ENCODE results near the gene RSPH1.

Gene RSPH1

GRCh38 chr21:42543106-42543847 lies 47.3 kb upstream of the RSPH1 start:
- no peak overlapping the region for H4K8ac ChIP-seq (ENCODE audit: low read depth, low read length)
- H2BK120ac ChIP-seq (ENCODE audit: insufficient read depth, low read length, poor library complexity), result no peak overlapping the region
- H3K4me1 ChIP-seq (ENCODE audit: control insufficient read depth in 1 of 2, insufficient read depth in 2 of 2, low read length in 2 of 2), result peaks cover 0 to 2% of the 10 kb centered on the region in 2 experiments
- DNase-seq, result no peak
- H3K4me2 ChIP-seq (ENCODE audit: low read length), result no peak overlapping the region
- no peak overlapping the region for H3K23ac ChIP-seq (ENCODE audit: low read length)
- no peaks in the 10 kb centered on the region for H3K79me2 ChIP-seq (ENCODE audit: control insufficient read depth, insufficient read depth, low read length, poor library complexity)
- H2BK5ac ChIP-seq (ENCODE audit: low read depth, low read length, poor library complexity), result no peak overlapping the region
- no peaks in the 10 kb centered on the region for H3K79me1 ChIP-seq (ENCODE audit: low read length)
- H3K36me3 ChIP-seq (ENCODE audit: control insufficient read depth in 1 of 2, insufficient read depth in 2 of 2, low read length in 2 of 2), result peaks cover 46 to 49% of the 10 kb centered on the region in 2 experiments
- no peak overlapping the region for H3K9ac ChIP-seq (ENCODE audit: low read length)
- H3K9me3 ChIP-seq (ENCODE audit: insufficient read depth, low read depth, low read length), result no peaks in the 10 kb centered on the region
- no peak overlapping the region for H2AFZ ChIP-seq (ENCODE audit: insufficient read depth, low read length, poor library complexity)
- H3K4ac ChIP-seq (ENCODE audit: low read depth, low read length), result no peak overlapping the region
- H3K27me3 ChIP-seq (ENCODE audit: insufficient read depth, low read length), result no peaks in the 10 kb centered on the region
- H4K91ac ChIP-seq (ENCODE audit: low read depth, low read length), result no peak overlapping the region
- H2BK12ac ChIP-seq (ENCODE audit: low read length), result no peak overlapping the region
- no CpG with 5 or more reads among the region's 25 CpGs for WGBS (ENCODE audit: extremely low coverage, insufficient coverage, insufficient read length)
- H3K4me3 ChIP-seq (ENCODE audit: low read depth, low read length), result no peak overlapping the region
- no peak overlapping the region for H3K14ac ChIP-seq (ENCODE audit: low read length)
- H4K12ac ChIP-seq (ENCODE audit: low read depth, low read length), result no peak overlapping the region
- no peak overlapping the region for H2AK5ac ChIP-seq (ENCODE audit: low read length)
- H3K18ac ChIP-seq (ENCODE audit: low read length), result no peak overlapping the region
- no peak overlapping the region for H3K27ac ChIP-seq (ENCODE audit: low read depth, low read length)

DNA sequence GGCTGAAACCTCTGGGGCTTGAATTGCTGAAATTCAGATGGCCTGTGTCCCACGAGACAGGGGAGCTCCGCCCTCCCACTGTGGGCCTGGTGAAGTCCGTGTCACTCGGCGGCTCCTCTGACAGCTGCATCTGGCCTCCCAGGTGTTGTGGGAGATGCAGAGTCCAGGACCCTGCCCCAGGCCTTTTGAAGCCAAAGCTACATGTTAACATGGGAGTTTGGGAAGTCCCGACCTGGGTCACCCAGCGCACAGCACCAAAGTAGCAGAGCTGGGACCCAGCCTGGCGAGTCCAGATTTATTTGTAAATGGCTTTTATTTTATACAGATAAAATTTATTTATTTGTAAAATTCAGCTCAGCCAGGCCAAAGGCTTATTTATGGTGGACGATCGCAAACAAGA lies 46.6 kb upstream of the RSPH1 start:
- no peaks in the 10 kb centered on the region for H3K79me2 ChIP-seq (ENCODE audit: control insufficient read depth, insufficient read depth, low read length, poor library complexity)
- H4K91ac ChIP-seq (ENCODE audit: low read depth, low read length), result no peak overlapping the region
- no peaks in the 10 kb centered on the region for H3K27me3 ChIP-seq (ENCODE audit: insufficient read depth, low read length)
- no peak overlapping the region for H3K4me3 ChIP-seq (ENCODE audit: low read depth, low read length)
- no peak overlapping the region for H3K4ac ChIP-seq (ENCODE audit: low read depth, low read length)
- no peak overlapping the region for H2BK12ac ChIP-seq (ENCODE audit: low read length)
- H3K79me1 ChIP-seq (ENCODE audit: low read length), result no peaks in the 10 kb centered on the region
- no peak overlapping the region for H2BK5ac ChIP-seq (ENCODE audit: low read depth, low read length, poor library complexity)
- H3K27ac ChIP-seq (ENCODE audit: low read depth, low read length), result no peak overlapping the region
- no peak overlapping the region for H2AK5ac ChIP-seq (ENCODE audit: low read length)
- no peak overlapping the region for H3K23ac ChIP-seq (ENCODE audit: low read length)
- no peak overlapping the region for H3K18ac ChIP-seq (ENCODE audit: low read length)
- H3K36me3 ChIP-seq (ENCODE audit: control insufficient read depth in 1 of 2, insufficient read depth in 2 of 2, low read length in 2 of 2), result peaks cover 40 to 45% of the 10 kb centered on the region in 2 experiments
- no peak overlapping the region for H4K8ac ChIP-seq (ENCODE audit: low read depth, low read length)
- H2AFZ ChIP-seq (ENCODE audit: insufficient read depth, low read length, poor library complexity), result no peak overlapping the region
- DNase-seq, result no peak
- H3K14ac ChIP-seq (ENCODE audit: low read length), result no peak overlapping the region
- no CpG with 5 or more reads among the region's 10 CpGs for WGBS (ENCODE audit: extremely low coverage, insufficient coverage, insufficient read length)
- no peak overlapping the region for H3K9ac ChIP-seq (ENCODE audit: low read length)
- H2BK120ac ChIP-seq (ENCODE audit: insufficient read depth, low read length, poor library complexity), result no peak overlapping the region
- H3K4me2 ChIP-seq (ENCODE audit: low read length), result no peak overlapping the region
- no peaks in the 10 kb centered on the region for H3K9me3 ChIP-seq (ENCODE audit: insufficient read depth, low read depth, low read length)
- H4K12ac ChIP-seq (ENCODE audit: low read depth, low read length), result no peak overlapping the region
- H3K4me1 ChIP-seq (ENCODE audit: control insufficient read depth in 1 of 2, insufficient read depth in 2 of 2, low read length in 2 of 2), result peaks cover 0 to 2% of the 10 kb centered on the region in 2 experiments

DNA sequence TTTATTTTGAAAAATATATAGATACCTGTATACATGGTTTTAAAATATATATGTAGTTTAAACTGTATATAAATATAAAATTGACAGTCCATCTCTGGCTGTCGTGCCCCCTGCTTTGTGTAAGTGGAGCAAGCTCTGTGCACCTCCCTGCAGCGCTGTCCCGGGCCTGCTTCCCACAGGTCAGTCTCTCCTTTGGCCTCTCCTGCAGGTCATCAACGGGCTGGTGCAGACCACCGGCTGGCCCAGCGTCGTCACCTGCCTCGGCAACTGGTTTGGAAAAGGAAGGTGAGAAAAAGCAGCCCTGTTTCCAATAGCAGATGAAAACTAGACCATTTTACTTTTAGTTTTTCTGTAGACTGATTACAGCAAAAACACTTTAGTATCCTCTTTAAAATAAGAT lies 46.2 kb upstream of the RSPH1 start:
- Histone ChIP-seq H2BK5ac (ENCODE audit: low read depth, low read length, poor library complexity) (no peak overlapping the region), H3K27ac (ENCODE audit: low read depth, low read length) (no peak overlapping the region), H4K8ac (ENCODE audit: low read depth, low read length) (no peak overlapping the region), H3K4me1 (ENCODE audit: control insufficient read depth in 1 of 2, insufficient read depth in 2 of 2, low read length in 2 of 2) (peaks cover 0 to 2% of the 10 kb centered on the region in 2 experiments), H3K79me2 (ENCODE audit: control insufficient read depth, insufficient read depth, low read length, poor library complexity) (no peaks in the 10 kb centered on the region), H3K36me3 (ENCODE audit: control insufficient read depth in 1 of 2, insufficient read depth in 2 of 2, low read length in 2 of 2) (peaks cover 36 to 41% of the 10 kb centered on the region in 2 experiments), H3K9me3 (ENCODE audit: insufficient read depth, low read depth, low read length) (no peaks in the 10 kb centered on the region), H2AK5ac (ENCODE audit: low read length) (no peak overlapping the region), H3K4ac (ENCODE audit: low read depth, low read length) (no peak overlapping the region), H3K23ac (ENCODE audit: low read length) (no peak overlapping the region), H4K12ac (ENCODE audit: low read depth, low read length) (no peak overlapping the region), H2BK120ac (ENCODE audit: insufficient read depth, low read length, poor library complexity) (no peak overlapping the region), H4K91ac (ENCODE audit: low read depth, low read length) (no peak overlapping the region), H3K27me3 (ENCODE audit: insufficient read depth, low read length) (no peaks in the 10 kb centered on the region), H3K79me1 (ENCODE audit: low read length) (no peaks in the 10 kb centered on the region), H3K18ac (ENCODE audit: low read length) (no peak overlapping the region), H3K4me2 (ENCODE audit: low read length) (no peak overlapping the region), H3K9ac (ENCODE audit: low read length) (no peak overlapping the region), H2BK12ac (ENCODE audit: low read length) (no peak overlapping the region), H2AFZ (ENCODE audit: insufficient read depth, low read length, poor library complexity) (no peak overlapping the region), H3K14ac (ENCODE audit: low read length) (no peak overlapping the region), H3K4me3 (ENCODE audit: low read depth, low read length) (no peak overlapping the region)
- no CpG with 5 or more reads among the region's 8 CpGs for WGBS (ENCODE audit: extremely low coverage, insufficient coverage, insufficient read length)
- DNase-seq, result no peak

DNA sequence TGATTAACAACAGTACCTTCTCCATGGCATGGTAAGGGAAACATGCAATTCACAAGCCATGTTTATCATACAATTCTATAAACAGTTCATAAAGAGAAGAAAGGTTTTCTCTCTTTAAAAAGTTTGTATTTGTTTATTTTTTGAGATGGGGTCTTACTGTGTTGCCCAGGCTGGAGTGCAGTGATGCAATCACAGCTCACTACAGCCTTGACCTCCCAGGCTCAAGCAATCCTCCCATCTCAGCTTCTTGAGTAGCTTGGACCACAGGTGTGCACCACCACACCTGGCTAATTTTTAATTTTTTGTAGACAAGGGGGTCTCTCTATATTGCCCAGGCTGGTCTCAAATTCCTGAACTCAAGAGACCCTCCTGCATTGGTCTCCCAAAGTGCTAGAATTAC lies 45.6 kb upstream of the RSPH1 start:
- Histone ChIP-seq H3K9ac (ENCODE audit: low read length) (no peak overlapping the region), H4K91ac (ENCODE audit: low read depth, low read length) (no peak overlapping the region), H3K18ac (ENCODE audit: low read length) (no peak overlapping the region), H3K4me1 (ENCODE audit: control insufficient read depth in 1 of 2, insufficient read depth in 2 of 2, low read length in 2 of 2) (peaks cover 0 to 2% of the 10 kb centered on the region in 2 experiments), H2AFZ (ENCODE audit: insufficient read depth, low read length, poor library complexity) (no peak overlapping the region), H2BK12ac (ENCODE audit: low read length) (no peak overlapping the region), H2BK120ac (ENCODE audit: insufficient read depth, low read length, poor library complexity) (no peak overlapping the region), H3K27ac (ENCODE audit: low read depth, low read length) (no peak overlapping the region), H3K23ac (ENCODE audit: low read length) (no peak overlapping the region), H3K4me2 (ENCODE audit: low read length) (no peak overlapping the region), H3K79me2 (ENCODE audit: control insufficient read depth, insufficient read depth, low read length, poor library complexity) (no peaks in the 10 kb centered on the region), H2AK5ac (ENCODE audit: low read length) (no peak overlapping the region), H3K9me3 (ENCODE audit: insufficient read depth, low read depth, low read length) (no peaks in the 10 kb centered on the region), H3K14ac (ENCODE audit: low read length) (no peak overlapping the region), H3K36me3 (ENCODE audit: control insufficient read depth in 1 of 2, insufficient read depth in 2 of 2, low read length in 2 of 2) (peaks cover 31 to 42% of the 10 kb centered on the region in 2 experiments), H4K12ac (ENCODE audit: low read depth, low read length) (no peak overlapping the region), H3K79me1 (ENCODE audit: low read length) (no peaks in the 10 kb centered on the region), H2BK5ac (ENCODE audit: low read depth, low read length, poor library complexity) (no peak overlapping the region), H3K4me3 (ENCODE audit: low read depth, low read length) (no peak overlapping the region), H3K27me3 (ENCODE audit: insufficient read depth, low read length) (no peaks in the 10 kb centered on the region), H4K8ac (ENCODE audit: low read depth, low read length) (no peak overlapping the region), H3K4ac (ENCODE audit: low read depth, low read length) (no peak overlapping the region)
- no peak for DNase-seq

Measured in trophoblast cell (in vitro differentiated cells and primary cell).